Measurements from ENCODE around the gene GALNT17. TPM values are rescaled to one million over a fixed set of nuclear protein-coding genes. Genes with fewer than 3 reads are reported as not detected.

Gene GALNT17
- total and polyA plus RNA-seq, 2 experiments from 2014 or later = 2.3 to 4.6 TPM

GRCh38 chr7:71694665-71695064 is 562.7 kb downstream of the GALNT17 start:
- no peak for DNase-seq (ENCODE audit: low read depth in 1 of 2, low spot score in 1 of 2)
- H3K27ac ChIP-seq = no peak overlapping the region
- no peaks in the 10 kb centered on the region for H3K27me3 ChIP-seq
- TF ChIP-seq CTCF (IDR thresholded peaks at IDR 0.05; ENCODE audit: low read depth, low read length) = no peak
- no peaks in the 10 kb centered on the region for H3K4me1 ChIP-seq (ENCODE audit: low read depth)
- no peak overlapping the region for H3K4me3 ChIP-seq
- no peaks in the 10 kb centered on the region for H3K36me3 ChIP-seq
- no peaks in the 10 kb centered on the region for H3K9me3 ChIP-seq (ENCODE audit: low read depth)

- Histone ChIP-seq H3K9me3 (ENCODE audit: low read depth) (no peaks in the 10 kb centered on the region), H3K36me3 (no peaks in the 10 kb centered on the region), H3K4me1 (ENCODE audit: low read depth) (no peaks in the 10 kb centered on the region), H3K27me3 (no peaks in the 10 kb centered on the region), H3K4me3 (no peak overlapping the region), H3K27ac (no peak overlapping the region)
- TF ChIP-seq CTCF (IDR thresholded peaks at IDR 0.05; ENCODE audit: low read depth, low read length) = no peak
- no peak for DNase-seq (ENCODE audit: low read depth in 1 of 2, low spot score in 1 of 2)
These were observed 563.2 kb downstream of the GALNT17 start for GRCh38 chr7:71695186-71695585.

GRCh38 chr7:71696511-71696910 is 564.6 kb downstream of the GALNT17 start:
- Histone ChIP-seq H3K27me3 (no peaks in the 10 kb centered on the region), H3K4me3 (no peak overlapping the region), H3K4me1 (ENCODE audit: low read depth) (no peaks in the 10 kb centered on the region), H3K36me3 (no peaks in the 10 kb centered on the region), H3K9me3 (ENCODE audit: low read depth) (no peaks in the 10 kb centered on the region), H3K27ac (no peak overlapping the region)
- TF ChIP-seq CTCF (IDR thresholded peaks at IDR 0.05; ENCODE audit: low read depth, low read length) = no peak
- no peak for DNase-seq (ENCODE audit: low read depth in 1 of 2, low spot score in 1 of 2)

- no peak overlapping the region for H3K4me3 ChIP-seq
- TF ChIP-seq CTCF (IDR thresholded peaks at IDR 0.05; ENCODE audit: low read depth, low read length) = no peak
- no peaks in the 10 kb centered on the region for H3K36me3 ChIP-seq
These were observed 565.5 kb downstream of the GALNT17 start for GRCh38 chr7:71697400-71697799.

GRCh38 chr7:71705217-71705616 is 573.3 kb downstream of the GALNT17 start:
- Histone ChIP-seq H3K9me3 (ENCODE audit: low read depth) (no peaks in the 10 kb centered on the region), H3K4me3 (no peak overlapping the region), H3K4me1 (ENCODE audit: low read depth) (no peaks in the 10 kb centered on the region), H3K27ac (no peak overlapping the region), H3K36me3 (no peaks in the 10 kb centered on the region), H3K27me3 (no peaks in the 10 kb centered on the region)
- DNase-seq (ENCODE audit: low read depth in 1 of 2, low spot score in 1 of 2) = no peak
- no peak for TF ChIP-seq CTCF (IDR thresholded peaks at IDR 0.05; ENCODE audit: low read depth, low read length)

More at GRCh38 chr7:71697400-71697799, 565.5 kb downstream of the GALNT17 start:
- Histone ChIP-seq H3K4me1 (ENCODE audit: low read depth) (no peaks in the 10 kb centered on the region), H3K27me3 (no peaks in the 10 kb centered on the region), H3K9me3 (ENCODE audit: low read depth) (no peaks in the 10 kb centered on the region), H3K27ac (no peak overlapping the region)
- no peak for DNase-seq (ENCODE audit: low read depth in 1 of 2, low spot score in 1 of 2)
